HG02840 (cell line): Measurements from ENCODE around the gene HPS1.

Experiments used
- ATAC-seq: cut with Tn5 transposase; IDR thresholded peaks from one replicate; pipeline ENCODE4 v1.9.1; 2021; ENCODE audit warnings: mild to moderate bottlenecking, moderate library complexity, moderate number of reproducible peaks; ENCODE audit not compliant: unreplicated experiment, low FRiP score

HPS1 gene

DNA sequence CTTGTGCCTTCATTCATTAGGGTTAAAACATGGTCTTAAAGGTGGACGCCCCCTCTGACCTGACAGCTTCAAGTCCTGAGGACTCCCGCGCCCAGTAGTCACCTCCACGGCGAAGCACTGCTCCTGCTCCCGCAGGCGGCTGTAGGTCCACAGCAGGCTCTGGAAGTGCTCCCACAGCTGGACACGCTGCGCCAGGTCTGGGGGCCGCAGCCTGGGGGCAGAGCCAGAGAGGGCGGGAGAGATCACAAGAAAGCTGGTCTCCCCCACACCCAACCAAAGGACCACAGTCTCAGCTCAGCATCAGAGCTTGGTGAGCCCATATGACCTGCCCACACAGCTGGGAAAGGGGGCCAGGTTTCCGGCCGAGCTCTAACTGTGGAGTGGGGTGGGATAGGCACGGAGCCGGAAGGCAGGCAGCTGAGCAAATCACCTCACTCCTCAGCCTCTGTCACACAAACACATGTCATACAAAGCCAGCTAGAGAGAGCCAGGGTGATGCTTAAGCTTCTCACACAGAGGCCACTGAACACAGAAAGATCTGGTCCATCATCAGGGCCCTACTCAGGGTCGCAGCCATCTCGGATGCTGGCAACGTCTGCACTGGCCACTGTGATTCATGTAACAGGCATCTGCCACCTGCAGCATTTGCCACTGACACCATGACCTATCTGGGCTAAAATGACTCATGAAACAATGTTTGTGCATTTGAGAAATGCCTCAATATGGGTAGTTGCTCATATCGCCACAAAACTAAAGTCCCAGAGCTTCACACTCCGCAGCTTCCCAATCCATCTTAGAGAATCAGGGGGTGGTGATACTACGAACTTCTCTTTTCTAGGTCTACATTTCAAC lies 12.6 kb downstream of the HPS1 start:
- no peak for ATAC-seq

GRCh38 chr10:98433371-98433770 lies 13.4 kb downstream of the HPS1 start:
- no peak for ATAC-seq

DNA sequence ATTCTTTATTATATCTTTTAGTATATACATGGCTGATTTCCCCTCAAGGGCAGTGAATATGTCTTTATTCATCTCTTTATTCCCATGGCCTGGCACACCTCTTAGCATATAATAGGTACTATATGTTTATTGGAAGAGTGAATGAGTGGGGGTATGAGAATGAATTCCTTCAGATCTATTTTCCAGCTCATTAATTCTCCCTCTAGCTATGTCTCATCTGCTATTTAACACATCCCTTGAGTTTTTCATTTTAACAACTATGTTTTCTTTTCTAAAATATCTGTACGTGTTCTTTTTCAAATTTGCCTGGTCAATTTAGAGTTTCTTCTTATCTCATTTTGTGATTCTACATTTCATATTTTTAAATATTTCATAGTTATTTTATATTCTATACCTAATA lies 14.4 kb downstream of the HPS1 start:
- ATAC-seq = no peak

DNA sequence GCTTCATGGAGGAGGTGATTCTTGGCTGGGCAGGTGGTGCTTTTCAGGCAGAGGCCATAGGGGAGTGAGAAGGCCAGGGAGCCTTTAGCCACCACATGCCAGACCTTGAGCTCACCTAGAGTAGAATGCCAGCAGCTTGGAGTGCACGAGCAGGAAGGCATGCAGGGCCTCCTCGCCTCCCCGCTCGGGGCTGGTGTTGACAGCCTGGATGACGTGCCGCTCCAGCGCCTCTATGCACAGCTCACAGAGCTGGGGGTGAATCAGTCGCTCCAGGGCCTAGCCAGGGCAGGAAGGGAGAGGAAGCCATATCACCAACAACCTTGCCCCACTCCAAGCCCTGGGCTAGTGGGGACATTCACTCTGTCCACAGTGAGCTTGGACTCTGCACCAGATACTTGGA lies 15.7 kb downstream of the HPS1 start:
- ATAC-seq = no peak

- no peak for ATAC-seq
These were observed 16.3 kb downstream of the HPS1 start for GRCh38 chr10:98430427-98430826.

DNA sequence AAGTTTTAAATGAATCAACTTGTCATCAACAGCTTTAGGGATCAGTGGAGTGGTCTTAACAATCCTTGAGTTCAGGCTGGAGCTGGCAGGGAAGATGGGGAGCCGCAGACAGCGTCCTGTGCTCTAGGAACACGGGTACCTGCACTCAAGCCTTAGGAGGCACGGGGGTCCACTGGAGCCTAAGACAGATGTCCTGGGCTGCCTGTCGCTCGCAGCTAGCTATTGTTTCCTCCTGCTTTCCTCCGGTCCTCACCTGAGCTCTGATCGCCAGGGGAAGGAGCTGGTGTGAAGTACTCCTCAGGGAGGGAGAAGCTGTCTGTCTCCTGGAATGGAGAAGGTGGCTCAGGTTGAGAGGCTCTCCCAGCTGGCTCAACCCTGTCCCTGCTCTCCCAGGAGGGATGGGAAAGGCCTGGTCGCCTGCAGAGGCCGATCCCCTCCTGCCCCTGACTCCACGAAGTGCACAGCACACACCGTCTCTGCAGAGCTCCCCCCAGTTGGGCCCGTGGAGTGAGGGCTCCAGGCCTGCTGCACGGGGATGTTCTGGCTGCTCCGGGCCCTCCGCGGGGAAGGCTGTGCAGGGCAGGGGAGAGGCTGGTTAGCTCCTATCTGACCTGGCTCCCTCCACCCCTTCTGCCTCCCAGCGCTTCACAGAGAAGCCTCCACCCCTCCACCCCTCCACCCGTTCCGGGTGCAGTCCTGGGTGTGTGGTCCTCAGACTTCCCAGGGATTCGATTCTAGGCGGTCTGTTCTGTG lies 17.2 kb downstream of the HPS1 start:
- no peak for ATAC-seq

DNA sequence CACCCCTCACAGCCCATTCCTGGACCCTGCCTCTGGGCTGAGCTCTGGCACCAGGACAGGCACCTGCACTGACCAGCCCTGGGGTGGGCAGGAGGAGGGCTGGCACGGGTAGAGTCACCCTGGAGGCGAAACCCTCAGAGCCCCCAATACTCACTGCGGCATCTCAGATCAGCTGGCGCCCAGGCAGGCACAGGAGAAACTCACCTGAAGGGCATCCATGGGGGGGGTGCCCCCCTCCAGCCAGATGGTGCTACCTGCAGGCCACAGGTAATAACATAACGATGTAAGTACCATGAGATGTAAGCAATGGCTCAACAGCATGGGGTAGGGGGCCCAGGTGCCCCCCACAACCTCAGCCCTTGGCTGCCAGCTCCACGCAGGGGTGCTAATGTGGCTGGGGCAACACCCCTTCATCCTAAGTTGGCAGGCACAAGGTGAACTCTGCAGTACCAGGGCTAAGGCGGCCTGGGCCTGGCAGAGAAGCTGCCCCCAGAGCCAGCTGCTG lies 19.7 kb downstream of the HPS1 start:
- no peak for ATAC-seq

- no peak for ATAC-seq
These were observed 21.0 kb downstream of the HPS1 start for GRCh38 chr10:98425511-98426352.

DNA sequence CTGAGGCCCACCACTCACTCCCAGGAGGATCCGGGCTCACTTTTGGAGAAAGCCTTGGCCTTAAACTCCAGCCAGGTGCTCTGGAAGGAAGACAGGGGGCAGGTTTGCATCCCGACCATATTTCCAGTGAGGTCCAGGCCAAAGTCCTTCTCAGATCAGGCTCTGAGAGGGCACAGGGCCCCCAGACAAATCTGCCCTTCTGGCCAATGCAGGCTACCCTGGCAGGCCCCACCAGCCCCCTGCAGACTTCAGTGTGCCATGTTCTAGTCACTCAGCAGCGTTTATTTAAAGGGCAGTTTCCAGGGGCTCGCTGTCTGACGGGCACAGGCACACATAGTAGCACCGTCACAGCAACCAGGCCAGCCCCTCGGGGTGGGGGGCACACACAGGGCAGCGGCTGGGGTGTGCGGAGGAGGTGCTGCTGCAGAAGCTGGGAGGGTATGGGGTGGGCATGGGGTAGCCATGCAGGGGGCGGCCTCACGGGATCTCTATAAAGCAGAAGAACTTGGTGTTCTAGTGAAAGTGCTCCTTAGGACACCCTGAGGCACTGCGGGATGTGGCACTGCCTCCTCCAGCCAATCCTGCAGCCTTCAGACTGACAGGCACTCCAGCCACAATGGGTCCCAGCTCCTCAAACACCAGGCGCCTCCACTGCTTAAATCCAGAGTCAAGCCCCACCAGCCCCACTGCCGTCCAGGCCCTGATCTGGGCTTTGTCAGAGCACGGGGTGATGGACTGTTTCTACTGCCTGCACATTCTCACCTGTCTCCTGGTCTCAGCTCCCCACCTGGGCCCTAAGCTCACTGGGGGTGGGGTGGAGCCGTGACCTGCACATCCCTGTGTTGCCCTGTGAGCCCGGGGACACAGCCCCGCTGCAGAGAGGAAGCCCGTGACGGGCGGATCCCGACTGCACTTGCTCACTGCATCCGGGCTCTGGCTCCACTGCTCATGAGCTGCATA lies 22.2 kb downstream of the HPS1 start:
- ATAC-seq = no peak

DNA sequence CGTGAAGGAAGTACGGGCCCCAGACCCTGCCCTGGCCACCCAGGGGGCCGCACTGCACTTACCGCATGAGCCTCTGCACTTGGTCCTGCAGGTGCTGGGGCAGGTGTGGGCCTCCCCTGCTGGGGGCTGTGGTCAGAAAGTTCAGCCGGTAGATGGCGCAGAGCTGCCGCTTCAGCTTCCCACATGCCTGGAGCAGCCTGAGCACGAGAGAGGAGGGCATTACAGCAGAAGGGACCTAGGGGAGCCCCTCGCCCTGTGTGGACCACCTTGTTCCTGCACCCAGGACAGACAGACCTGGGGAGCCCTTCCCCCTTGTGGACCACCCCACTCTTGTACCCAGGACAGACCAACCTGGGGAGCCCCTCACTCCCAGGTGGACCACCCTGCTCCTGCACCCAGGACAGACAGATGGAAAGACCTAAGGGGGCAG lies 23.0 kb downstream of the HPS1 start:
- ATAC-seq = no peak

DNA sequence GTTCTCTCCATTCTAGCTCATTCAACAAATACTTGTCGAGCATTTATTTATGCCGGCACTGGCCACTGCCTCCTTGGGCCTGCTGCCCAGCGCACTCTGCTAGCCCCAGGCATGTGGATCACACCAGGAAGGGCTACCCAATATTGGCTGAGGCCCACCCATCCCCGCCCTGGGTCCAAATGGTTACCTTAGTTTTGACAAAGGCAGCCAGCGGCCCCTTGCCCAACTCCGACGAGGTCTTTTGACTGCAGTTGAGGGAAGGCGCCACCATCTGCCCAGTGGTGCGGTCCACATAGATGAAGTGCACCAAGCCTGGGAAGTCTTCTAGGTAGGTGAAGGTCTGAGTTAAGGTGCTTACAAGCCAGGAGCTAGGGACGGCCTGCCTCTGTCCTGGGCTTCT lies 24.6 kb downstream of the HPS1 start:
- ATAC-seq = no peak

DNA sequence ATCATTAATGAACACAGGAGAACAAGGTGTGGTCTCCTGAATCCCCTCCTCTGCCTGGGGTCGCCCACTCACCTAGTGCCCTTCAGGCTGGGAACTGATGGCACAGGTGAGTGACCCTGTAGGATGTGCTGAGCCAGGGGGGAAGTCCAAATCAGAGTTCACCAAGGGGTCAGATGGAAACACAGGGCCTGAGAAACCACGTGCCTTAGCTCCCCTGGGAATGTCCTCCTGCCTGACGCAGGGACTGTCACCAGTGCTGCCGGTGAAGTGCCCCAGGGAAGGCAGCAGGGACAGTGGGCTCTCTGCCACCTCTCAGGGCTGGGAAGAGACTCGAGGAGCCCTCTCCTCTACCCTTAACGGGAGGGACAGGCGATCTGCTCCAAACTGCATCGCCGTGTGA lies 25.9 kb downstream of the HPS1 start:
- ATAC-seq = no peak

DNA sequence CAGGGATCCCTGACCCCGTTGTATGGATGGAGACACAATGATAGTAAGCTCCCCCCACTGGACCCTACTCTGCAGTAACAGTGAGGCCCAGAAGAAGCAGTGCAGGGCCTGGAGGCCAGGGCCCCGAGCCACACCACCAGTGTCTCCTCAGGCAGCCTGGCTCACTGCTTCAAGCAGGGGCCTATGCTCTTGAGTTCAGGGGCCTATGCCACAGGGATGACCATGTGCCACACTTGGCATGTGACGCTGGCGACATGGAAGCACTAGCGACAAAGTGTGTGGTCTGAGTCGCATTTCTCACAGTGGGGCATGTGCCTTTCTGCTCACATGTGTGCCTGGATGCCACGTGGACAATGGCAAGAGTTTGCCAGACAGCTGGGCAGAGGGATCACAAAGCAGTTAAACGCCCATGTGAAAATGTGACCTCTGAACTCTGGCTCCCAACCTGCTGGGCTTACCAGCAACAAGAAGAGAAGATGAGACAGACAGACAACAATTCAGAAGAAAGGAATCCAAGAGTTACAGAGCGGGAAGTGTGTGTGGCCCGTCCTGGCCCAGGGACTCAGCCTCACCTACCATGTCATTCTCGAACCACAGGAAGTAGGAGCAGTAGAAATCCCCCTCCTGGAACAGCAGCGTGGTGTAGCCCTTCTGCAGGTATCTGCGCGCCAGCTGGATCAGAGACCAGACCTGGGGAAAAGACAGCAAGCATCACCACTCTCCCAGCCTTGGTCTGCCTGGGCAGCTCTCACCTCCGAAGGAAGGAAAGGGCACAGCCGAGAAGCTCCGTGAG lies 27.1 kb downstream of the HPS1 start:
- no peak for ATAC-seq

DNA sequence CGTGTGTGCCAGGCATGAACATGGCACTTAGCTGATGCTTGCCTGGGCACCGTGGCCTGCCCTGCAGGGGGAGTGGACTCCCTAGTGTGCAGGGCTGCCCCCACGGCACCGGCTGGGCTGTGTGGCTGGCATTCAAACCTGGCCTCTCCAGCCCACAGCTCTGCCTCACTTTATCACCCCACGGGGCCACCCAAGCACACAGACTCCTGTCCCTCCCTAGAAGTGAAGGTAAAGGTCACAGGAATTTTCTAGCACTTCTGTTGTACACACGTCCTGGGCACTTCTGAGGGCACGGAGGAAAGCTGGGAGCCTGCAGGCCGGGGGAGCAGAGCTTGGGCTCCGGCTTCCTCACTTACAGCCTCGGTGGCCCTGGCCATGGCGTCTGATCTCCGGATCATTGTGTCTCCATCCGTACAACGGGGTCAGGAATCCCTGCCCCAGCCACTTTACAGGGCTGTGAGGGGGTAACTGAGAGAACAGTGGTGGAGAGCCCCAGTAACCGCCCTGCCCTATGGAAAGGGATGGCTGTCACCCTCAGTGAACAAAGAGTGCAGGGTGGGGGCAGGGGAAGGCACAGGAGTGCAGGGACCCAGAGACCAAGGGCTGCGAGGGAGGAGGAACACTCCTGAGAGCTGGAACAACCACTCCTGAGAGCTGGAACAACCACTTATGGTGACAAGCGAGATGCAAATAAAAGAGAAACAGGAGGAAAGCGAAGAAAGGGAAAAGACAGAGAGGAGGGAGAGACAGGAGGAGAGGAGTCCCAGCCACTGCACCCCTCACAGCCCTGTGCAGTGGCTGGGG lies 27.9 kb downstream of the HPS1 start:
- ATAC-seq = no peak

DNA sequence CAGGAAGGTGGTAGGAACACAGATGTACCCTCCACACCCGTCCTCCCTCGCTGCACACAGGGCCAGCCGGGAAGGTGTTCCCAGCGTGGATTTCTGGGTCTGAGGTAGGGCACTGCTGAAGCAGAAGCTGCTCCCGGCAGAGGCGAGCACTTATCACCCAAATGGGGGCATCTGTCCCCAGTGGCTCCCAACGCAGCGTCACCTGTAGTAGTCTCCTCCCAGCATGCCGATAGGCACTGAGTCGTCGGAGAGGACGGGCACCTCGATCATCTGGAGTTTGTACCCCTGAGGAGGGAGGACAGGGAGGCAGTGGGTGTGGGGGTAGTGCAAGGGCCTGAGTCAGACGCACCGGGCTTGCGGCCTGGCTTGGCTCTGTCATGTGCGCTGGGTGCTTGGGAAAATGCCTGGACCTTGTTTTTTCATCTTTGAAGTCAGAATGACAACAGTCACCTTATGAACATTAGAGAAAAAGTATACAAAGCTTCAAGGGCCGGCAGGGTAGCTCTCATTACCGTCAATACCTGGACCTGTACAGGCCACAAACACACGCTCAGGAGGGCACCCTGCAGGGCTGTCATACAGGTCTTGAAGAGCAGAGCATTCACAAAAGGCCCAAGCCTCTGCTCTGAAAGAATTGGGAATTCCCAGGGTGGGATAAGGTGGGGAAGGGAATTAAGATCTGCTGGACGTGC lies 28.6 kb downstream of the HPS1 start:
- no peak for ATAC-seq

GRCh38 chr10:98417481-98417959 lies 29.2 kb downstream of the HPS1 start:
- ATAC-seq = no peak
